Measurements from ENCODE around the gene CACNA1F. TPM values are rescaled to one million over a fixed set of nuclear protein-coding genes. Genes with fewer than 3 reads are reported as not detected.

CACNA1F gene
- total RNA-seq, 1 donor from 2014 or later = 0.12 TPM

GRCh38 chrX:49187526-49187925, 45.6 kb downstream of the CACNA1F start:
- no peak overlapping the region for H3K4me3 ChIP-seq (ENCODE audit: low read depth, low read length)
- no peak for TF ChIP-seq CTCF (conservative IDR thresholded peaks at IDR 0.05; ENCODE audit: low read depth, low read length)
- no peak for DNase-seq (ENCODE audit: low read depth)

- no peak for TF ChIP-seq CTCF (conservative IDR thresholded peaks at IDR 0.05; ENCODE audit: low read depth, low read length)
- DNase-seq (ENCODE audit: low read depth) = no peak
- no peak overlapping the region for H3K4me3 ChIP-seq (ENCODE audit: low read depth, low read length)
Measured at GRCh38 chrX:49187028-49187394, 46.1 kb downstream of the CACNA1F start.

- TF ChIP-seq CTCF (conservative IDR thresholded peaks at IDR 0.05; ENCODE audit: low read depth, low read length) = peak; percentile 37
- H3K4me3 ChIP-seq (ENCODE audit: low read depth, low read length) = peak within 1 kb of the TSS; percentile 72
- DNase-seq (ENCODE audit: low read depth) = no peak
Measured at GRCh38 chrX:49186125-49187027, 46.8 kb downstream of the CACNA1F start, which contains the start of gene PRICKLE3. Gene PRICKLE3 (minus strand): TSS chrX:49186373. CDS start chrX:49186297, 76 bp downstream.

- peak overlapping the region; percentile 72 for H3K4me3 ChIP-seq (ENCODE audit: low read depth, low read length)
- peak; percentile 7 for DNase-seq (ENCODE audit: low read depth)
- no peak for TF ChIP-seq CTCF (conservative IDR thresholded peaks at IDR 0.05; ENCODE audit: low read depth, low read length)
Measured at GRCh38 chrX:49184294-49185281, 48.6 kb downstream of the CACNA1F start.

GRCh38 chrX:49183701-49184281, 49.3 kb downstream of the CACNA1F start:
- TF ChIP-seq CTCF (conservative IDR thresholded peaks at IDR 0.05; ENCODE audit: low read depth, low read length) = no peak
- no peak overlapping the region for H3K4me3 ChIP-seq (ENCODE audit: low read depth, low read length)
- no peak for DNase-seq (ENCODE audit: low read depth)

- no peak for DNase-seq (ENCODE audit: low read depth)
- no peak for TF ChIP-seq CTCF (conservative IDR thresholded peaks at IDR 0.05; ENCODE audit: low read depth, low read length)
- H3K4me3 ChIP-seq (ENCODE audit: low read depth, low read length) = no peak overlapping the region
Measured at GRCh38 chrX:49179358-49179757, 53.8 kb downstream of the CACNA1F start.

All from epithelial cell of proximal tubule (primary cell).